GM23248 (cell line): ENCODE results near the gene PHB1.

Source experiments
- EZH2 ChIP-seq: fragments of 200-600 bp; sonication (generic); IDR thresholded peaks from 2 replicates; pipeline ENCODE4 v1.6.1; 2018; ENCODE audit warnings: antibody characterized with exemption, mild to moderate bottlenecking; ENCODE audit not compliant: insufficient read depth, poor library complexity, severe bottlenecking
- EZH2phosphoT487 ChIP-seq: fragments of 200-600 bp; sonication (generic); IDR thresholded peaks from 2 replicates; pipeline ENCODE4 v1.6.1; 2018; ENCODE audit warnings: antibody characterized with exemption, moderate library complexity, mild to moderate bottlenecking, low read depth; ENCODE audit not compliant: insufficient read depth

DNA sequence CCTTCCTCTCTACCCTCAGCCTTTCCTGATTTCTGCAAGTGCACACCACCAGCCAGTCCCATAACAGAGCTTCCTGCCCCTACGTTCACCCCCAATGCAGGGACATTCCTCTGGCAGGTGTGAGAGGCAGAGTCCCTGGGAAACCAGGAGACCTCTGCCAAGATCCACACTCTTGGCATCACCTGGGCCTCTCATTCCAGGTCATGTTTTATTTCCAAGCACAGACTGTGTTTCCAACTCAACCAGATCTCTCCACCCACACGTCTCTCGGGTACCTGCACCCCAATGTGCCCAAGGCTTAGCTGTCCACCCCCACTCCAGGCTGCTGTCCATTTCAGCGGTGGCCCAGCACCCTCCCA lies 21.0 kb upstream of the PHB1 start:
- TF ChIP-seq EZH2phosphoT487 (no peak), EZH2 (no peak)
